Measurements from ENCODE around the gene A2M.

A2M gene

GRCh38 chr12:9033265-9033887 lies 82.3 kb downstream of the A2M start:
- DNase-seq: no peak

- DNase-seq: no peak
These were observed 83.3 kb downstream of the A2M start for GRCh38 chr12:9032202-9032964.

DNA sequence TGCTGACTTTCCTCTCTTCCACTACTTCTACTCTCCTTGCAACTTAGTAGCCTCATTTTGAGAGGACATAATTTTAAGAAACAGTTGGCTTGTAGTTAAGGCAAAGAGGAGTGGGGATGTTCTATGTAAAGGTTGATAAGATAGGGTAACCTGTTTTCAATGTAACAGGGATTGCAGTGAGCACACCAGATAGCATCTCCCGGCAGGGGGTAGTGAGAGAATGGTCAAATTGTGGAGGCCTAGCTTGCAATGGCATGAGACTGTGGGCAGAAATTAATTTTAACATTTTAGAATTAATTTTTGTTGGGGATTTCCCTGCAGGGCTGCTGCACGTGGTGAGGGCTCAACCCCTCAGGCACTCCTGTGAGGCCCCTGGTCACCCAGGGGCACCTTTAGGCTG lies 84.9 kb downstream of the A2M start:
- no peak for DNase-seq

DNA sequence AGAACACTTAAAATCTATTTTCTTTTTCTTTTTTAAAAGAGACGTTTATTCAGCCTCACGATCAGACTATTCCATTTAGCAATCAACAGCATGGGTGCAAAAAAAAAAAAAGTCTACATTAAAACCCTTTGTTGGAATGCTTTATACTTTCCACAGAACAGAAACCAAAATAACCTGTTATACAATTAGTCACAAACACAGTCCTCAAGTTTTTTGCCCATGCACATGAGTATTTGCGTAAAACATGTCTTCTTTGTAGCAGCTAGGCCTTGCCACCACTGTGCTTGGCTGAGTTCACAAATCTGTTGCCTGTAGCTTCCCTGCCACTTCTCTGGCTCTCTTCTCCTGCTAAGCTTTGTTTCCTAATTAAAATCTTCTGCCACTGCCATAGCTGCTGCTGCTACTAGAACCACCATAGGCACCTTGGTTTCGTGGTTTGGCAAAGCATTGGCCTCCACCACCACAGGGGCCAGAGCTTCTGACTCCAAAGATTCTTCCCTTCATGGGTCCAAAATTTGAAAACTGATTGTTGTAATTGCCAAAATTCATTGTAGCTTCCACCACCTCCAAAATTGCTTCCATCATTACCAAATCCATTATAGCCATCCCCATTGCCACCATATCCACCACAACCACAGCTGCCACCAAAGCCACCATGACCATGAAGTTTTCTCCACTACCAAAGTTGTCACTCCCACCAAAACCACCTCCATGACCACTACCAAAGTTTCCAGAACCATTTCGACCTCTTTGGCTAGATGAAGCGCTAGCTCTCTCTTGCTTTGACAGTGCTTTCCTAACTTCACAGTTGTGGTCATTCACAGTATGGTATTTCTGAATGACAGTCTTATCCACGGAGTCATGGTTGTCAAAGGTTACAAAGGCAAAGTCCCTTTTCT lies 88.3 kb downstream of the A2M start:
- no peak for DNase-seq

DNA sequence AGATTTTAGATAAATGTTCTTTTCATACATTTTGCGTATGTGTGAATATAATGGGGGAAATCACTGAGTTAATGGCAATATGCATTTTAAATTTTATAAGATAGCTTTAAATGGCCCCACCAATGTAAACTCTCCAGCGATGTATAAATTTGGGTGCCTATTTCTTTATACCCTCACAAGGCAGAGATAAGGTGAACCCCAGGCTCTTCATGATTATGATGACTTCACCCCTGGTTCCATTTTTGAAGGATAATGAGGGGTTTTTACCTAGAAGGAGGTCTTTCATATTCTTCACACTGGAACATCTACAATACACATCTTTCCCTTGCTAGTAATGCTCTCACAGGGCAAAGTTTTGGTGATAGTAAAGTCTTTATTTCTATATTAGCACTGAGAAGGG lies 91.2 kb downstream of the A2M start:
- no peak for DNase-seq

GRCh38 chr12:9022592-9022991 lies 93.1 kb downstream of the A2M start:
- no peak for DNase-seq
